A673 (cell line): ENCODE measurements around the gene PSD.

Experiments
- EZH2 ChIP-seq: fragments of 200-600 bp; sonication (generic); IDR thresholded peaks from 2 replicates; pipeline ENCODE4 v1.6.1; 2017; ENCODE audit warnings: borderline replicate concordance, low read depth, mild to moderate bottlenecking, mixed read lengths, antibody characterized with exemption, low read length; ENCODE audit not compliant: poor library complexity, severe bottlenecking
- TF ChIP-seq, protein P1 (sequence below): fragments of 300-800, 200-600 bp; sonication (generic); conservative IDR thresholded peaks from 2 replicates; pipeline ENCODE4 v1.5.1; 2017; ENCODE audit warnings: low read depth, mild to moderate bottlenecking, antibody characterized with exemption, low read length, moderate library complexity, mixed read lengths

DNA sequence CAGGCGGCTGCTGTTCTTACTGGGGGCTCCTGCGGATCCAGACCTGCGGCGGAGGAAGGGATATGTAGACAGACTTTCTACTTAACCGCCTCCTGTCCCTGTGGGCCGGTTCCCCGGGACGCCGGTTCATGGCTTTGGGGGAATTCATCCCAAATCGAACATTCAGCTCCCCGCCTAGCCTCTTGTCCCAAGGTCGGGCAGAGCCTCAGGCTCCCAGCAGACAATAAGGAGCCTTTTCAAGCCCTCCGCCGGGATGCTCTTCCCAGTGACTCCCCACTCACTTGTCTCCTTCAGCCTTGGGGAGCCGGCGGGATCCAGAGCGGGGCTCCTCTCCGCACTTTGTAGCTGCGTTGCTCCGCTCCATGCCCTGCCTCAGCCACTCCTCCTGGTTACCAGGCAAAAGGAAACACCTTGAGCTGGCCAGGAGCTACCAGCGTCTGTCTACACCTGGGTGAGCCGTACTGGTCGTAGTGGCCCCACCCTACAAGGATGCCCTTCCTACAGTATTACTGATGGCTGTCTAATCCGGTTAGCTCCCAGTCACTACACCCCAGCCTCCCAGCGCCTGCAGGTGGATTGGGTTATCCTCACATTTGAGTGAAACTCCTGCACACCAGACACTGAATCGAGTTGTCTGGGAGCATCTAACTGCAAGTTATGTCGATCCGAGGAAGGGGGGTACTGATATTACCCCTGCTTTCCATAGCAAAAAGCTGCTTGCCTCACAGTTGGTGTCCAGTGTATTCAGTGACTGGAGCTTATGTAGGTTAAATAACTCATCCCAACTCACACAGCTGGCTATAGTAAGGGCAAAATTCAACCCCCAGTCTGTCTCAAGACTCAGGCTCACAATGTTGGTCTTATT lies 32.8 kb upstream of the PSD start, which contains the start of gene C10orf95:
- TF ChIP-seq, protein P1, sequence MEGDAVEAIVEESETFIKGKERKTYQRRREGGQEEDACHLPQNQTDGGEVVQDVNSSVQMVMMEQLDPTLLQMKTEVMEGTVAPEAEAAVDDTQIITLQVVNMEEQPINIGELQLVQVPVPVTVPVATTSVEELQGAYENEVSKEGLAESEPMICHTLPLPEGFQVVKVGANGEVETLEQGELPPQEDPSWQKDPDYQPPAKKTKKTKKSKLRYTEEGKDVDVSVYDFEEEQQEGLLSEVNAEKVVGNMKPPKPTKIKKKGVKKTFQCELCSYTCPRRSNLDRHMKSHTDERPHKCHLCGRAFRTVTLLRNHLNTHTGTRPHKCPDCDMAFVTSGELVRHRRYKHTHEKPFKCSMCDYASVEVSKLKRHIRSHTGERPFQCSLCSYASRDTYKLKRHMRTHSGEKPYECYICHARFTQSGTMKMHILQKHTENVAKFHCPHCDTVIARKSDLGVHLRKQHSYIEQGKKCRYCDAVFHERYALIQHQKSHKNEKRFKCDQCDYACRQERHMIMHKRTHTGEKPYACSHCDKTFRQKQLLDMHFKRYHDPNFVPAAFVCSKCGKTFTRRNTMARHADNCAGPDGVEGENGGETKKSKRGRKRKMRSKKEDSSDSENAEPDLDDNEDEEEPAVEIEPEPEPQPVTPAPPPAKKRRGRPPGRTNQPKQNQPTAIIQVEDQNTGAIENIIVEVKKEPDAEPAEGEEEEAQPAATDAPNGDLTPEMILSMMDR: no peak
- TF ChIP-seq EZH2: no peak
